AG10803 (cell line): ENCODE data around the gene ZNF320.
"Not testable (repeated sequence)": the region's sequence is repeated elsewhere in the genome, so short reads cannot be mapped to it uniquely, and the experiment has no call there.

Experiments
- DNase-seq: peaks from one replicate; pipeline ENCODE4 v3.0.0; 2010; ENCODE audit warnings: low read depth
- H3K4me3 ChIP-seq: 2 replicates; pipeline ENCODE4 v1.5.1; 2011; ENCODE audit warnings: mild to moderate bottlenecking, low read length, control low read depth
- CTCF ChIP-seq: conservative IDR thresholded peaks from 2 replicates; pipeline ENCODE4 v1.5.1; 2011; ENCODE audit warnings: mild to moderate bottlenecking, low read length, control low read depth, inconsistent platforms

Gene ZNF320

GRCh38 chr19:52942386-52943133 is 45.1 kb upstream of the ZNF320 start:
- no peak for TF ChIP-seq CTCF
- DNase-seq: peak; percentile 76
- H3K4me3 ChIP-seq: peak overlapping the region; percentile 87

GRCh38 chr19:52941941-52942385 is 44.5 kb upstream of the ZNF320 start:
- DNase-seq: peak; percentile 21
- peak overlapping the region; percentile 87 for H3K4me3 ChIP-seq
- no peak for TF ChIP-seq CTCF

- not testable (repeated sequence) for DNase-seq
Measured at GRCh38 chr19:52941523-52941922, 44.1 kb upstream of the ZNF320 start.

GRCh38 chr19:52940905-52941304 is 43.5 kb upstream of the ZNF320 start:
- H3K4me3 ChIP-seq, DNase-seq: not testable (repeated sequence)

More at GRCh38 chr19:52941523-52941922, 44.1 kb upstream of the ZNF320 start:
- peak overlapping the region; percentile 87 for H3K4me3 ChIP-seq

- no peak for TF ChIP-seq CTCF
- no peak for DNase-seq
- no peak overlapping the region for H3K4me3 ChIP-seq
Measured at GRCh38 chr19:52938761-52939160, 41.3 kb upstream of the ZNF320 start.

GRCh38 chr19:52936954-52937325 is 39.5 kb upstream of the ZNF320 start:
- no peak for DNase-seq
- no peak for TF ChIP-seq CTCF
- H3K4me3 ChIP-seq: no peak overlapping the region

GRCh38 chr19:52936151-52936953 is 38.9 kb upstream of the ZNF320 start:
- no peak for TF ChIP-seq CTCF
- H3K4me3 ChIP-seq: no peak overlapping the region
- DNase-seq: no peak

- TF ChIP-seq CTCF: no peak
- DNase-seq: no peak
- H3K4me3 ChIP-seq: no peak overlapping the region
Measured at GRCh38 chr19:52935434-52935833, 38.0 kb upstream of the ZNF320 start.

GRCh38 chr19:52924641-52925040 is 27.2 kb upstream of the ZNF320 start:
- peak; percentile 22 for DNase-seq
- not testable (repeated sequence) for H3K4me3 ChIP-seq
